NCI-H2029 treated with DMSO at 0.1 percent for 48 hours (cell line): ENCODE results near the gene ECE1.
A peak's percentile ranks its signal among the peaks of the same experiment; 100 is the strongest.

Source experiments
- DNase-seq: peaks from one replicate; lab custom pipeline; 2025; lab: John Stamatoyannopoulos, UW

ECE1 gene

GRCh38 chr1:21289700-21290545 is at the start of gene ECE1:
ECE1 (minus strand) TSS chr1:21290463; CDS start chr1:21290414, 49 bp downstream.
- no peak for DNase-seq

DNA sequence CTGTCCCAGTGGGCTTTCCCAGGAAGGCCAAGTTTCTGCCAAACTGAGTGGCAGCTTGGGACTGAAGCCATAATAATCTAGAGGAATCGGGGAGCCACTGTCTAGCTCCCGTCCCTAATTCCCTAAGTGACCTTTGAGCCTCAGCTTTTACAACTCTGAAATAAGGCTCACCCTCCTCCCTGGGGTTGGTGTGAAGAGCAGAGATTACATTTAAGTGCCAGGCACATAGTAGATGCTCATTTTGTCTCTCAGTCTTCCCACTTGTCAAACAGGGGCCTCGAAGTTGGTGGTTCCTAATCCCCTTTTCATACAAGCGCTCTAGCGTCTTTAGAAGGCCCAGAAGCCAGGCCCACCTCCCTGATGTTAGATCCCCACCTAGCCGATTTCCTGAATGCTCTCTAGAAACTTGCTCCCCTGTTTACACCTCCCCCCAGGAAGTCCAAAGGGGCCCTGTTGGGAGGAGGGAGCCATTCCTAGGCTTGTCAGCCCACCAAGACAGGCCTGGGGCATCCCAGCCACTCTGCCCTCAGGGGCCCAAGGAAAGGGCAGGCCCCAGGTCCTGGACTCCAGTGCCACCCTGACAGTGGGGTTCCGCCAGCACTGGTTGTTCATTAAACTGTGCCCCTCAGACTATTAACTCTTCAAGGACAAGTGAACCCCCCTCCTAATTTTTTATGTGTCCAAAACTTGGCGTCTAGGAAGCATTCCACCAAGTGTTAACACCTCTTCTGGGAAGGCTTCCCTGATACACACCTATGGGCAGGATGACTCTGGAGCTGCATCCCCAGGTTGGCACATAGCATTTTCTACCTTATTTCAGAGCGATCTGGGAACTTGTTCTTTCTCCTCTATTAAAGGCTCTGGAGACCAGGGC is 49.3 kb upstream of the ECE1 start:
- DNase-seq: no peak

DNA sequence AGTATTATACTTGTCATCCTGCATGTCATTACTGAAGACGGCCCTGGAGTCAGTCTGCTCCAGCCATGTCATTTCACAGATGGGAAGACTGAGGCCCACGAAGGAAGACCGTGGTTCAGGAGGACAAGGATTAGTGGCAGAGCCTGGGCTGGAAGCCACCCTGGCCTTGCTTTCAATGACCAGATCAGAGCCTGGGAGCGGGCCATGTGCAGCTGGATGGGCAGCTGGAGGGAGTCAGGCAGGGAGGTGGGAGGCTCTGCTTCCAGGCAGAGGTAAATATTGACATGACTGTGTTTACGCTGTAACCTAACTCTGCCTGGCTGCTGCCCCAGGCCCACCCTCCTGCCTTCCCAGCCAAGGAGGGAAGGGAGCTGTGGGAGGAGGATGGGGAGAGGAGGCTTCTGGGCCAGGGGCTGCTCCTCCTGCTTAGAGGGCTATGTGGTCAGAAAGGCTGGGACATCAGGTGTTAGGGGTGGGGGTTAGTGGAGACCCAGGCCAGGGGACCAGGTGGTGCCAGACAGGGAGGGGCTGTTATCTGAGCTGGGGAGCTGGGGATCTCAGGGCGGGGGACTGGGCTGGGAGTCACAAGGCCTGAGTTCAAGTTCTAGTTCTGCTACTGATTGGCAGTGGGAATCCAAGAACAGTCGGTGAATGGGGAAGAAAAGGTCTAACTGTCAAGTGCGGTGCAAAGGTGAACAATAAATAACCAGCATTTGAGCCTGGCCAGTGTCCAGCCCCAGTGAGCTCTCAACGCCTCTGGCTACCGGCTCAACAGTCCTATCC is 48.5 kb upstream of the ECE1 start:
- peak; percentile 81 for DNase-seq

DNA sequence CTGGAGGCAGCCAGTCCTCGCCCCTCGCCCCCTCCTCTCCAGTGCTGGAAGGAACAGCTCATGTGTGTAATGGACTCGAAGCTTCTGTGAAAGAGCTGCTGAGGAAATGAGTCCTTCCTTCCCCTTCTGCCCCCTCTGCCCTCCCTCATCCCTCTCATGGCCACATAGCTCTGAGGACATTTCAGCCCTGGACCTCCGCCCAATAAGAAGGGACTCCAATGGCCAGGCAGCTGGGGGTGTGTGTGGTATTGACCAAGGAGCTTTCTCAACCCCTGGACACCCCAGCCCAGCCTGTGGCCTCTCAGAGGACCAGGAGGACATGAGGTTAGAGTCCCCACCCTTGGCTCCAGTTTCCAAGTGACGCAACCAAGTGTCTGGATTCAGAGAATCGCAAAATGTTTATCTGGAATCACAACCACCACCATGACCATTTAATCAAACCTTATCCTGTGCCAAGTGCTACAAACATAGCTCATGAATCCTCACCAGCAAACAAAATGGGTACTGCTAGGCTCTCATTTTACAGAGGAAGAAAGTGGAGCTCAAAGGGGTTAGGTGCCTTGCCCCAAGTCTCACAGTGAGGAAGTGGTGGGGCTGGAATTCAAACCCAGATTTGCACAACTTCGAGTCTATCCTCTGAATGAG is 47.8 kb upstream of the ECE1 start:
- peak; percentile 68 for DNase-seq

GRCh38 chr1:21337454-21337927 is 47.2 kb upstream of the ECE1 start:
- no peak for DNase-seq

DNA sequence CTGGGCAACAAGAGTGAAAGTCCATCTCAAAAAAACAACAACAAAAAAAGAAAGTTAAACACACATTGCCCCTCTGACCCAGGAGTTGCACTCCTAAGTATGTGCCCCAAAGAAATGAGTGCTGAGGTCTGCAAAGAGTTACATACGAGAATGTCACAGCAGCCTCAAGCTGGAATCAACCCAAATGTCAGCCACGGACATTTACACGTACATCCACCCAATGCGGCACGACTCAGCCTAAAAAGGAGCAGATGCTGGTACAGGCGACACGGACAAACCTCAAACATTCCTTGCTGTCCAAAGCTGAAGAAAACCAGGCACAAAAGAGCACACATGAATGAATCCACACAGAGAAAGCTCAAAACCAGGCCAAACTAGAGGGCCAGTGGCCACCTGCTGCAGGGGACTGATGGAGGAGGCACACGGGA is 46.8 kb upstream of the ECE1 start:
- DNase-seq: no peak

DNA sequence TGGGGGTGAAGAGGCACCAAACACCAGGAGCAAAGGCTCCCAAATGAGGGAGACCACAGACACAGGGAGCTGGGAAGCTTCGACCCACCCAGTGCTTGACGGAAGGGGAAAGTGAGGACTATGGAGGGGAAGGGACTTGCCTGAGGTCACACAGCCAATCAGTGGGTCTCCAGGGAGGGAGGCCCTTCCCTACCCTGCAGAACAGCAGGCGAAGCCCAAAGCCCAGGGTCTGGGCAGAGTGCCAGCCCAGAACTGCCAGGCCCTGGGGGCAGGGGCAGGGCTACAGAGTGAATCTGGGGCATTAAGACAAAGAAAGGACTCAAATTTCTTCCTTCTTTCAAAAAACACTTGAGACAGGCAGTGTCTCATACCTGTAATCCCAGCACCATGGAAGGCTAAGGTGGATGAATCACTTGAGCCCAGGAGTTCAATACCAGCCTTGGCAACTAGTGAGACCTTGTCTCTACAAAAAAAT is 45.5 kb upstream of the ECE1 start:
- DNase-seq: peak; percentile 46

- DNase-seq: no peak
Measured at GRCh38 chr1:21335088-21335691, 44.9 kb upstream of the ECE1 start.

DNA sequence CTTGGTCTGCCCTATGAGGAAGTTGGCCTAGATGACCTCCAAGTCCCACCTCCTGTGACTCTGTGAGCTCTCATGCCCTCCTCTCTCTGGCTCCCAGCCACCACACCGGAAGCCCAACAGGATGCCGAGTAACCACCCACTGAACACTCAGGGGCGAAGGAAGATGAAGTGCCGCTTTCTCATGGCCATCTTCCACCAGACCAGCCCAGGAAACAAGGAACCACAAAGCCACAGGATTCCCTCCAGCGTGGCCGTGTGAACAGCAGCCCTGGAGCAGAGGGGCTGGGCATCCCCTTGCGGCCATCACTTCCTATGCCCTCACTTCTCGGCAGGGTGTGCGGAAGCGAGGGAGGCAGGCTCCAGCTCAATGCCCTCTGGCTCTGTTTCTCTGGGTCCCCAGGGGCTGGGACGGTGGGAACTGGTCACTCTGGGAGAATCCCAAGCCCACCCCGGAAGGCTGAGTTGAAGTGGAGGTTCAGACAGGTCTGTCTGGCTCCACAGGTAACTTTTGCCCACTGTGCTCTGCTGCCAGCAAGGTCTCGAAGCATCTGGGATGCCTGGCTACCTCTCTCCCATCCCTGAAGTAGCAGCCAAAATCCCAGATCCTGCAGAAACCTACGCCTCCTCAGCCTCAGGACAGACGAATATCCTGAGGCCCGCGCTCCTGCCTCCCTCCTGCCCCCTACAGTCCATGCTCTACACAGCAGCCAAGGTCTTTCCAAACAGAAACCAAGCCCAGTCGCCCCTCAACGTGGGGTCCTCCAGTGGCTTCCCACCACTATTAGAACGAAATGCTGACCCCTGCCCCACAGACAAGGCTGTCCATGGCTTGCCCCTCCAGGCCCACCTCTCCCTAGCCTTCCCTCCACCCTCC is 44.2 kb upstream of the ECE1 start:
- no peak for DNase-seq

GRCh38 chr1:21333824-21334213 is 43.6 kb upstream of the ECE1 start:
- DNase-seq: no peak

DNA sequence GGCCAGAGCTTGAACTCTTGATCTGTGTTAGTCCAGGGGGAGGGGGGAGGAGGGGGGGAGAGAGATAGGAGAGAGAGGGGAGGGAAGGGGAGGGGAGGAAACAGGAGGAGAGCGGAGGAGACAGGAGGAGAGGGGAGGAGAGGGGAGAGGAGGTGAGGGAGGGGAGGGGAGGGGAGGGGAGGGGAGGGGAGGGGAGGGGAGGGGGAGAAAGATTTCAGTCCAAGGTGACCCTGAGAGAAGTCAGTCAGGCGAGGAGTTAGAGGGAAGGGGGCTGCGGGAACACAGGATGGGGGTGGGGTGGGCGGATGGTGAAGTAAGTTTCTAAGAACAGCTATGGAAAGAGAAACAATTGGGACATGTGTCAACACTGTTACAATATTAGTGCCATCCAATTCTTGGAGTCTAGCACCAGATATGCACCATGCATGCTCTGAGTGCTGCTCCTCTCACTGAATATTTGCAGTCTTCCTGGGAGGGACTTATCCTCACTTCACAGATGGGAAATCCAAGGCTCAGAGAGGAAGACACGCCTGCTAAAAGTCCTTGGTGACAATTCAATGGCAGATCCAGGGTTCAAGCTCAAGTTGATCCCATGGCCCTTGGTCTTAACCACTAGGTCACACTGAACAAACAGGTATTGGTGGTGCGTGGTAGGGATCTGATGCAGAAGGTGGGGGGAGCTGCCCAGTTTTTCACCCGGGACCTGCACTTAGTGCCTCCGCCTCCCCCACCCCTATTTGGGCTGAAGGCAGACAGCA is 42.5 kb upstream of the ECE1 start:
- DNase-seq: no peak

DNA sequence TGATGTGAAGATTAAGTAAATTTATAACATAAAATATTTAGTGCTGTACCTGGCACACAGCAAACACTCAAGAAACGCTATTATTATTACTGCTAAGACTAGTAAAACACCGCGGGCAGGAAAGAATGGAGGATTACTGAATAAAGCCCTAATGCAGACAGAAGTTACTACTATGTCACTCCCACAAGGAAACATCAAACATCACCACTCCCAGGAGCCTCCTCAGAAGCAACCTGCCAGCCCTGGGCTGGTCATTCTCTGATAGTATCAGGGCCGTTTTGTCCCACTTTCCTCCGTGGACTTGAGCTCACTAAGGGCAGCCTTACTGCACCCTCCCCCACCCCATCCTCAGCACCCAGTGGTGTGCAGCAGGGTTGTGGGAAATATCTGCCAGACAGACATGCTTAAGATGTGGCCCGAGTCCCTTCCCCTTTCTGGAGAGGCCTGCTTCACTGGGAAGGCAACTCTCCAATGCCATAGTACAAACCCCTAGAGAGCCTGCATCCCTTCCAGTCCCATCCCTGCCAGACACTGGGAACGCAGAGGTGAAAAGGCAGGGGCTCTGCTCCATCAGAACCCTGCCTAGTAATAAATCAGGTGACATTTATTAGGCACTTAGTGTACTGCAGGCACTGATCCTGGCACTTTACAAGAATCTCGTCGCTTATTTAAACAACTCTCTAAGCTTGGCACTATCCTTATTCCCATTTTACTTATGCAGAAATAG is 41.7 kb upstream of the ECE1 start:
- no peak for DNase-seq

- no peak for DNase-seq
Measured at GRCh38 chr1:21330544-21330943, 40.3 kb upstream of the ECE1 start.

DNA sequence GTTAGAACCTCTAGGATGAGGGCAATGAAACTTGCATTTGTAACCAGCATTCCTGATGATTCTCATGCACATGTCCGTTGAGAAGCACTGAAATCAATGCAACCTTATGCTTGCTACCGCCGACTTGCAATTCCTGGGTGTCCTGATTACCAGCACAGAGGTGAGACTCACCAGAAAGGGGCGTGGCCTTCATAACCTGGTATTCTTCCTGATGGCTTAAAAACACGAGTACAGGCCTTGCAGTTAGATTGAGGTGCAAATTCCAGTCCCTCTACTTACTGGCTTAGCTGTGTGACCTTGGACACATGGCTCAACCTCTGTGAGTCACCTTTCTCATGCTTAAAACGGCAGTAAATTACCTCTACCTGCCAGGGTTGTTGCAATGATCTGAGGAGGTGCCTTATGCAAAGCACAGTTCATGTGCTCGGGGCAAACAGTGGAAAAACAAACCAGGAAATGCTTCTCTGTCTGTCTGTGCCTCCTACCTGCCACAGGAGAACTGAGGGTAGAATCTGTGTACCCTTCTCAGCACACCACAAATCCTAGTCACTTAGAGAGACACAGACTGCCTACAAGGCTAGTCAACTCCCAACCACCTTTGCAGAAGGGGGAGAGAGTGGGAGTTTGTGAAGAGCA is 39.1 kb upstream of the ECE1 start:
- DNase-seq: no peak

DNA sequence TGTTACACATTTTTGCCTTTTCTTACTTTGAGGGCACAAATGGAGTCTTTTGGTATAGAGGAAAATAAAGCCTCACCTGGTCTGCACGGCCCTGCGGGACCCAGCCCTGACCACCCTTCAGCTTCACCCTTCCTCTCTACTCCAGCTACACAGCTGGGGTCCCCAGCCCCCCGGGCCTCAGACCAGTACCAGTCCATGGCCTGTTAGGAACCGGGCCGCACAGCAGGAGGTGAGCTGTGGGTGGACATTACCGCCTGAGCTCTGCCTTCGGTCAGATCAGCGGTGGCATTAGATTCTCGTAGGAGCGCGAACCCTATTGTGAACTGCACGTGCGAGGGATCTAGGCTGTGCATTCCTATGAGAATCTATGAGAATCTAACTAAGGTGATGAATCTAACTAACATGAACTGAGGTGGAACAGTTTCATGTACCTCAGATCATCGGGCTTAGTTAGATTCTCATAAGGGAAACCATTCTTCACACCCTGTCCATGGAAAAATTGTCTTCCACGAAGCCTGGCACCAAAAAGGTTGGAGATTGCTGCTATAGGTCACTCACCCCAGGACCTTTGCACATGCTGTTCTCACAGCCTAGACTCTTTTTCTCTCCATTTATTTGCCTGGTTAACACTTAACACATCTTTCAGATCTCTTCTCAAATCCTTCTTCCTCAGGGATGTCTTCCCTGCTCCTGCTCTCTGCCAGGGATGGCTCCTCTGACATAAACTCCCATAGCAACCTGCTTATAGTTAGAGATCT is 37.5 kb upstream of the ECE1 start:
- no peak for DNase-seq

DNA sequence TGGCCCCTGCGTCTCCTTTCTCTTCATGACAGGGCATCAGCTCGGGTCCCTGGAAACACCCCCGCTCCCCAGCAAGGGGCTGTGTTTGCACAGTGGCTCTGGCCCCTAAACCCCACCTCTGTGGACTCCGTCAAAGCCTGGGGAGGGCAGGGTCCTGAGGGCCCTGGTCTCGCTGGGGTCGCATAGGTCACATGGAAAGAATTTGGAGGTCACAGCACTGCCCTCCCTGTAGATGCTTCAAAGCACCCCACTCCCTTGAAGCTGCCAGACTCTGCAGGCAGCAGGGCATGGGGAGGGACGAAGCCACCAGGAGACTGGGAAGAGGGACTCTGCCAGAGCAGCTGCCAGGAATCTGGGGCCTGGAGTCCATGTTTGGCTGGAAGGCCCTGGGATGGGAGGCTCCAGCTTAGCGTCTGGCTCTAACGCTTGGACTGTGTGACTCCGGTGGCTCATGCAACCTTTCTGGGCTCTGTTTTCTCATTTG is 36.6 kb upstream of the ECE1 start:
- DNase-seq: no peak

DNA sequence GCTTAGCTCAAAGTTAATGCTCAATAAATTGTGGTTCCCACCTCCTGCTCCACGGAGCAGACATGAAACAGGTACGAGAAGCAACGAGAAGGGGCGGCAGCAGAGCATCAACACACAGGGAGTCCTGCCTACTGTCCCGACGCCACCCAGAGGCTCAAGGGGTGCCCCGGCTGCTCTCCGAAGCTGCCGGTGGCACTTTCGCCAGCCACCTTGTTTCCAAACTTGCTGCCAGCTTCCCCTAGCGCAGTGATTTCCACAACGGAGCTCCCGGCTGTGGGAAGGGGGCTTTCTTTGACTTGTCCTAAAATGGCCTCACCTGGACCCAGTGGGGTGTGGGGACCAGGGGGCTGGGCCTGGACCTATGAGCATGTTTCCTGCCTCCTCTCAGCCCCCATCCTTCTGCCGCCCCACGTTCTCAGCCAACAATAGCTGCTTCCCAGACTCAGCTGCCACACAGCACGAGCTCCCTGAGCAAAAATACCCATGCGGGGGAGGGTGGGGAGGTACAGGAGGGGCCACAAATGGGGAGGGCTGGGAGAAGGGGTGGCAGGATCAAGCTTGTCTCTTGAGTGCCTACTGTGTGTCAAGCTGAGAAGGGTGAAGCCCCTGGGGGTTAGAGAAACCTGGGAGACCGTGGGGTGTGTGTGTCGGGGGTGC is 35.6 kb upstream of the ECE1 start:
- no peak for DNase-seq
